Esophagus muscularis mucosa (tissue), 4 donors: Measurements from ENCODE around the gene LTB4R. TPM values are rescaled to one million over a fixed set of nuclear protein-coding genes. Genes with fewer than 3 reads are reported as not detected.

ENCODE experiments used
- DNase-seq: peaks from one replicate; pipeline ENCODE4 v3.0.0-alpha.2; 2017; ENCODE audit errors: extremely low spot score
- H3K27ac ChIP-seq, 4 donors: fragments of 200-600 bp; sonication (generic); replicated peaks in 1 of 4; 1 replicate in 3 of 4; 2 replicates in 1 of 4; pipeline ENCODE4 v1.5.1; 2016 to 2019; ENCODE audit warnings: mild to moderate bottlenecking in 1 of 4
- H3K27me3 ChIP-seq, 4 donors: fragments of 200-600 bp; sonication (generic); one replicate each; pipeline versions ENCODE4 v1.5.1 to v1.6.0; 2016 to 2019
- H3K36me3 ChIP-seq, 4 donors: fragments of 200-600 bp; sonication (generic); one replicate each; pipeline ENCODE4 v1.5.1; 2016 to 2019
- H3K4me1 ChIP-seq, 4 donors: fragments of 200-600 bp; sonication (generic); one replicate each; pipeline ENCODE4 v1.5.1; 2016 to 2019
- H3K4me3 ChIP-seq, 4 donors: fragments of 200-600 bp; sonication (generic); 1 replicate in 2 of 4; 2 replicates in 2 of 4; pipeline ENCODE4 v1.5.1; 2016 to 2019; ENCODE audit warnings: mild to moderate bottlenecking in 4 of 4, moderate library complexity in 1 of 4
- H3K9me3 ChIP-seq, 4 donors: fragments of 200-600 bp; sonication (generic); 1 replicate in 3 of 4; 2 replicates in 1 of 4; pipeline ENCODE4 v1.5.1; 2016 to 2019
- CTCF ChIP-seq, 3 experiments: fragments of 200-600 bp in 2 of 3; fragments of 450-650 bp in 1 of 3; sonication (generic) in 2 of 3; IDR thresholded peaks; one replicate each; pipeline ENCODE4 v1.5.1; 2017 to 2019; ENCODE audit warnings: antibody characterized with exemption in 3 of 3, mild to moderate bottlenecking in 2 of 3, moderate library complexity in 1 of 3
- EP300 ChIP-seq: sonication (generic); formaldehyde crosslinking; IDR thresholded peaks from one replicate; pipeline ENCODE4 v1.6.1; 2017; ENCODE audit warnings: antibody characterized with exemption
- POLR2A ChIP-seq: fragments of 450-650 bp; IDR thresholded peaks from one replicate; pipeline ENCODE4 v1.6.1; 2017; ENCODE audit warnings: antibody characterized with exemption, moderate library complexity, mild to moderate bottlenecking, low read depth
- POLR2AphosphoS5 ChIP-seq, 2 donors: sonication (generic); formaldehyde crosslinking; IDR thresholded peaks; one replicate each; pipeline ENCODE4 v1.6.1; 2017; ENCODE audit warnings: antibody characterized with exemption in 2 of 2
- WGBS: methylation state at CpG from one replicate; pipeline ENCODE4 v1.1.5; 2018; 5-methylcytosine and 5-hydroxymethylcytosine counted together
- intact Hi-C: fragments of 100-400 bp; cut with DNase I; formaldehyde crosslinking; loops from one replicate; pipeline ENCODE4 v1.15.1; 2023
- total RNA-seq, 4 donors: library from RNA; depleted of rRNA; stranded (reverse); fragments of >200 nt; gene quantifications; one replicate each; pipeline versions ENCODE4 v1.1.0 to v1.2.1, GENCODE V29; 2016

Gene LTB4R
- total RNA-seq, 4 donors from 2014 or later, result 0.42 to 6.0 (median 2.9) TPM

- 97% methylated on average over 5 of the region's 5 CpGs for WGBS
- TF ChIP-seq EP300 (no peak), POLR2A (no peak), POLR2AphosphoS5 (IDR thresholded peaks at IDR 0.05) (no peak), CTCF (IDR thresholded peaks at IDR 0.05) (no peak)
- intact Hi-C loops, result no loop called here
- no peaks in the 10 kb centered on the region for H3K9me3 ChIP-seq
- DNase-seq, result no peak
- H3K4me1 ChIP-seq, result peaks cover 0 to 16% (median 0%) of the 10 kb centered on the region in 4 donors
- H3K27me3 ChIP-seq, result no peaks in the 10 kb centered on the region
- no peak overlapping the region for H3K27ac ChIP-seq
- no peak overlapping the region for H3K4me3 ChIP-seq
- H3K36me3 ChIP-seq, result no peaks in the 10 kb centered on the region
Measured at GRCh38 chr14:24278424-24278823, 32.9 kb upstream of the LTB4R start.

- H3K36me3 ChIP-seq, result no peaks in the 10 kb centered on the region
- DNase-seq, result no peak
- intact Hi-C loops, result no loop called here
- H3K4me1 ChIP-seq, result peaks cover 0 to 12% (median 0%) of the 10 kb centered on the region in 4 donors
- 63% methylated on average over 11 of the region's 11 CpGs for WGBS
- no peaks in the 10 kb centered on the region for H3K27me3 ChIP-seq
- no peak overlapping the region for H3K4me3 ChIP-seq
- no peak overlapping the region for H3K27ac ChIP-seq
- TF ChIP-seq POLR2A, result no peak
- no peak for TF ChIP-seq CTCF (IDR thresholded peaks at IDR 0.05)
- H3K9me3 ChIP-seq, result no peaks in the 10 kb centered on the region
Measured at GRCh38 chr14:24279301-24280186, 31.8 kb upstream of the LTB4R start.

- H3K9me3 ChIP-seq, result no peaks in the 10 kb centered on the region
- H3K27me3 ChIP-seq, result no peaks in the 10 kb centered on the region
- H3K4me3 ChIP-seq, result no peak overlapping the region
- intact Hi-C loops, result no loop called here
- WGBS, result 64% methylated on average over 3 of the region's 6 CpGs
- H3K27ac ChIP-seq, result no peak overlapping the region
- peaks cover 0 to 9% (median 0%) of the 10 kb centered on the region in 4 donors for H3K4me1 ChIP-seq
- TF ChIP-seq POLR2AphosphoS5 (IDR thresholded peaks at IDR 0.05), result no peak
- TF ChIP-seq POLR2A, result no peak
- TF ChIP-seq CTCF (IDR thresholded peaks at IDR 0.05), result no peak
- no peak for TF ChIP-seq EP300
- DNase-seq, result no peak
- H3K36me3 ChIP-seq, result no peaks in the 10 kb centered on the region
Measured at GRCh38 chr14:24280797-24281460, 30.4 kb upstream of the LTB4R start.

GRCh38 chr14:24281636-24282035, 29.7 kb upstream of the LTB4R start:
- H3K4me3 ChIP-seq, result no peak overlapping the region
- intact Hi-C loops, result no loop called here
- peaks cover 0 to 9% (median 0%) of the 10 kb centered on the region in 4 donors for H3K4me1 ChIP-seq
- H3K36me3 ChIP-seq, result no peaks in the 10 kb centered on the region
- no peak overlapping the region for H3K27ac ChIP-seq
- H3K9me3 ChIP-seq, result no peaks in the 10 kb centered on the region
- no peak for DNase-seq
- TF ChIP-seq CTCF (IDR thresholded peaks at IDR 0.05) (no peak), POLR2A (no peak), EP300 (no peak), POLR2AphosphoS5 (IDR thresholded peaks at IDR 0.05) (no peak)
- WGBS, result 79% methylated on average over 7 of the region's 7 CpGs
- no peaks in the 10 kb centered on the region for H3K27me3 ChIP-seq
